BLaER1 treated with 17β-estradiol and CSF1 and Interleukin-3, amounts not matched to agents 10 nM and 100 nM (cell line): Measurements from ENCODE around the gene FBLN5.
"Not testable (repeated sequence)": the region's sequence is repeated elsewhere in the genome, so short reads cannot be mapped to it uniquely, and the experiment has no call there.

ENCODE experiments used
- H3K27ac ChIP-seq, 11 experiments: shearing (Covaris generic); formaldehyde crosslinking; 2 replicates each; pipeline ENCODE4 v1.8.1; 2022
- H3K27me3 ChIP-seq, 11 experiments: shearing (Covaris generic); formaldehyde crosslinking; 2 replicates each; pipeline ENCODE4 v1.8.1; 2022
- H3K36me3 ChIP-seq, 11 experiments: shearing (Covaris generic); formaldehyde crosslinking; 2 replicates each; pipeline ENCODE4 v1.8.1; 2022
- H3K4me1 ChIP-seq, 10 experiments: shearing (Covaris generic); formaldehyde crosslinking; 2 replicates each; pipeline ENCODE4 v1.8.1; 2022
- H3K4me2 ChIP-seq, 11 experiments: shearing (Covaris generic); formaldehyde crosslinking; 2 replicates each; pipeline ENCODE4 v1.8.1; 2022
- H3K4me3 ChIP-seq, 10 experiments: shearing (Covaris generic); formaldehyde crosslinking; 2 replicates each; pipeline ENCODE4 v1.8.1; 2022
- H3K9ac ChIP-seq, 11 experiments: shearing (Covaris generic); formaldehyde crosslinking; 2 replicates each; pipeline ENCODE4 v1.8.1; 2022
- H3K9me3 ChIP-seq, 11 experiments: shearing (Covaris generic); formaldehyde crosslinking; replicated peaks in 1 of 11; 2 replicates each; pipeline ENCODE4 v1.8.1; 2022
- H4K20me1 ChIP-seq, 11 experiments: shearing (Covaris generic); formaldehyde crosslinking; 2 replicates each; pipeline ENCODE4 v1.8.1; 2022
- Cebpa-rat ChIP-seq, 11 experiments: shearing (Covaris generic); IDR thresholded peaks; 2 replicates each; pipeline ENCODE4 v1.8.1; 2022

FBLN5 gene

GRCh38 chr14:91903070-91903469, 44.4 kb downstream of the FBLN5 start:
- Histone ChIP-seq H3K36me3 (no peaks in the 10 kb centered on the region), H3K9ac (no peak overlapping the region), H3K4me3 (no peak overlapping the region), H3K4me1 (no peaks in the 10 kb centered on the region), H3K27ac (no peak overlapping the region), H3K4me2 (no peak overlapping the region), H4K20me1 (no peaks in the 10 kb centered on the region), H3K9me3 (peaks cover 0 to 15% (median 0%) of the 10 kb centered on the region in 11 experiments; a peak in 5 of 22 replicates), H3K27me3 (no peaks in the 10 kb centered on the region)
- TF ChIP-seq Cebpa-rat (IDR thresholded peaks at IDR 0.05) = no peak

GRCh38 chr14:91902336-91902735, 45.2 kb downstream of the FBLN5 start:
- Histone ChIP-seq H3K9me3 (peaks cover 0 to 14% (median 0%) of the 10 kb centered on the region in 11 experiments; a peak in 5 of 22 replicates), H3K27ac (no peak overlapping the region), H3K27me3 (no peaks in the 10 kb centered on the region), H3K9ac (no peak overlapping the region), H3K4me1 (no peaks in the 10 kb centered on the region; a peak in 2 of 20 replicates), H3K36me3 (no peaks in the 10 kb centered on the region), H4K20me1 (no peaks in the 10 kb centered on the region), H3K4me3 (no peak overlapping the region), H3K4me2 (no peak overlapping the region)
- no peak for TF ChIP-seq Cebpa-rat (IDR thresholded peaks at IDR 0.05)

- Histone ChIP-seq H3K9me3 (peaks cover 0 to 7% (median 0%) of the 10 kb centered on the region in 11 experiments; a peak in 2 of 22 replicates), H3K9ac (no peak overlapping the region), H4K20me1 (no peaks in the 10 kb centered on the region), H3K36me3 (no peaks in the 10 kb centered on the region), H3K4me2 (no peak overlapping the region), H3K27ac (no peak overlapping the region), H3K4me1 (no peaks in the 10 kb centered on the region; a peak in 2 of 20 replicates), H3K4me3 (no peak overlapping the region), H3K27me3 (no peaks in the 10 kb centered on the region)
- TF ChIP-seq Cebpa-rat (IDR thresholded peaks at IDR 0.05) = no peak
Observed at GRCh38 chr14:91901449-91902226, 45.9 kb downstream of the FBLN5 start.

GRCh38 chr14:91899806-91900205, 47.7 kb downstream of the FBLN5 start:
- no peak overlapping the region for H3K9ac ChIP-seq
- H3K4me2 ChIP-seq = no peak overlapping the region
- no peak for TF ChIP-seq Cebpa-rat (IDR thresholded peaks at IDR 0.05)
- H3K9me3 ChIP-seq = no peaks in the 10 kb centered on the region
- no peak overlapping the region for H3K4me3 ChIP-seq
- no peaks in the 10 kb centered on the region; a peak in 2 of 20 replicates for H3K4me1 ChIP-seq
- no peak overlapping the region for H3K27ac ChIP-seq
- H4K20me1 ChIP-seq = no peaks in the 10 kb centered on the region
- H3K27me3 ChIP-seq = no peaks in the 10 kb centered on the region
- no peaks in the 10 kb centered on the region for H3K36me3 ChIP-seq

- TF ChIP-seq Cebpa-rat (IDR thresholded peaks at IDR 0.05) = no peak
- Histone ChIP-seq H3K36me3 (no peaks in the 10 kb centered on the region), H3K27ac (no peak overlapping the region), H3K9ac (no peak overlapping the region), H4K20me1 (no peaks in the 10 kb centered on the region), H3K27me3 (no peaks in the 10 kb centered on the region), H3K4me2 (no peak overlapping the region), H3K4me1 (no peaks in the 10 kb centered on the region; a peak in 2 of 20 replicates), H3K4me3 (no peak overlapping the region), H3K9me3 (no peaks in the 10 kb centered on the region)
Observed at GRCh38 chr14:91899213-91899612, 48.3 kb downstream of the FBLN5 start.

GRCh38 chr14:91898372-91898771, 49.1 kb downstream of the FBLN5 start:
- Histone ChIP-seq H3K36me3 (no peaks in the 10 kb centered on the region), H3K4me2 (no peak overlapping the region), H4K20me1 (no peaks in the 10 kb centered on the region), H3K9me3 (no peaks in the 10 kb centered on the region), H3K27ac (no peak overlapping the region), H3K4me3 (no peak overlapping the region), H3K4me1 (no peaks in the 10 kb centered on the region; a peak in 2 of 20 replicates), H3K27me3 (no peaks in the 10 kb centered on the region), H3K9ac (no peak overlapping the region)
- TF ChIP-seq Cebpa-rat (IDR thresholded peaks at IDR 0.05) = no peak

GRCh38 chr14:91897716-91898115, 49.8 kb downstream of the FBLN5 start:
- not testable (repeated sequence) for H4K20me1 ChIP-seq, H3K9me3 ChIP-seq, H3K4me2 ChIP-seq, H3K27me3 ChIP-seq, H3K27ac ChIP-seq, H3K4me1 ChIP-seq, H3K4me3 ChIP-seq, H3K36me3 ChIP-seq, H3K9ac ChIP-seq

- Histone ChIP-seq H3K4me2 (no peak overlapping the region), H3K9ac (no peak overlapping the region), H3K36me3 (no peaks in the 10 kb centered on the region), H3K27me3 (no peaks in the 10 kb centered on the region), H4K20me1 (no peaks in the 10 kb centered on the region), H3K9me3 (no peaks in the 10 kb centered on the region), H3K27ac (no peak overlapping the region), H3K4me3 (no peak overlapping the region), H3K4me1 (no peaks in the 10 kb centered on the region; a peak in 2 of 20 replicates)
- TF ChIP-seq Cebpa-rat (IDR thresholded peaks at IDR 0.05) = no peak
Observed at GRCh38 chr14:91897106-91897701, 50.3 kb downstream of the FBLN5 start.

- no peaks in the 10 kb centered on the region for H3K9me3 ChIP-seq
- no peak for TF ChIP-seq Cebpa-rat (IDR thresholded peaks at IDR 0.05)
- no peaks in the 10 kb centered on the region for H3K36me3 ChIP-seq
- H3K27ac ChIP-seq = no peak overlapping the region
- H3K4me2 ChIP-seq = no peak overlapping the region
- no peak overlapping the region for H3K4me3 ChIP-seq
- no peaks in the 10 kb centered on the region for H3K27me3 ChIP-seq
- no peaks in the 10 kb centered on the region; a peak in 2 of 20 replicates for H3K4me1 ChIP-seq
- H4K20me1 ChIP-seq = no peaks in the 10 kb centered on the region
- no peak overlapping the region for H3K9ac ChIP-seq
Observed at GRCh38 chr14:91896419-91896818, 51.1 kb downstream of the FBLN5 start.

GRCh38 chr14:91893669-91894068, 53.8 kb downstream of the FBLN5 start:
- Histone ChIP-seq H3K36me3 (no peaks in the 10 kb centered on the region), H3K27ac (no peak overlapping the region), H3K27me3 (no peaks in the 10 kb centered on the region), H3K9ac (no peak overlapping the region), H3K4me2 (no peak overlapping the region), H3K4me1 (no peaks in the 10 kb centered on the region; a peak in 2 of 20 replicates), H3K9me3 (no peaks in the 10 kb centered on the region), H4K20me1 (no peaks in the 10 kb centered on the region), H3K4me3 (no peak overlapping the region)
- no peak for TF ChIP-seq Cebpa-rat (IDR thresholded peaks at IDR 0.05)
